GM18519 (cell line): ENCODE measurements around the gene RPS5.
A peak's percentile ranks its signal among the peaks of the same experiment; 100 is the strongest.
"Not testable (repeated sequence)": the region's sequence is repeated elsewhere in the genome, so short reads cannot be mapped to it uniquely, and the experiment has no call there.

ENCODE experiments used
- ATAC-seq: cut with Tn5 transposase; IDR thresholded peaks from one replicate; pipeline ENCODE4 v1.9.1; 2021; ENCODE audit warnings: mild to moderate bottlenecking, moderate library complexity; ENCODE audit not compliant: unreplicated experiment, low FRiP score

Gene RPS5

DNA sequence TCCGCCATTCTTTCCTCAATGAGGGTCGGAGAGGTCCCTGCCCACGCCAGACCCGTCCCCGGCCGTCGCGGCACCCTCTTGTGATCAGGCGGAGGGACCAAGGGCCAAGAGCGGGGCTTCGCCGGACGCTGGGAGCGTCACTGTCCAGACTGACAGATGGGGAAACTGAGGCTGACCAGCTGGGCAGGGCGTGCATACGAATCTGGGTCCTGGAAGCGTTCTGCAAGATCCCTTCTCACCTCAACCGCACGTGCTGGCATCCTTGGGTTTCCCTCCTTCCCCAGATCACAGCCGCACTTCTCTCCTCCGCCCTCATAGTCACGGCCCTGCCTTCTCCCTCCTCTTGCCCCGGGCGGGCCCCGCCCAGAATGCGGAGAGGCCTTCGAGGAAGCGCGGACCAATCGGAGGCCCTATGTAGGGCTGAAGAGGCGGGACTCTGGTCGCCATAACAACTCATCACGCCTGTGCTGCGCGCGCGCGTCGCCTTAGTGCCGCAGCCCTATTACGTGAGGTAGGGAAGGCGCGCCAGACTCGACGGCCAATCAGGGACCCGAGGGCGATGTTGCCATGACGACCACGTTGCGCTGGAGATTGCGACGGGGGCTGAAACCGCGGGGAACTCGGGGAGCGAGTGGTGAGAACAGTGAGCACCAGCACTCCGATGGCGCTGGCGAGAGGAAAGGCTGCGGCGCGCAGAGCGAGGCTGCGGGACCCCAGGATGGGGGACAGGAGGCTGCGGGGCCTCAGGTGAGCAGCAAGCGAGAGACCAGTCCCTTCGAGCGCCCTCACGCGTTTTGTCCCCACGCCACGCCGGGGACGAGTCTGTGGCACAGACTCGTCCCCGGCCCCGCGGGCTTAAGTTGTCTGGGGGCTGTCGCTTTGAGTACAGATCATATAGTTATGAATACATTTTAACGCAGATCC lies 14.1 kb downstream of the RPS5 start:
- peak; percentile 91 for ATAC-seq

DNA sequence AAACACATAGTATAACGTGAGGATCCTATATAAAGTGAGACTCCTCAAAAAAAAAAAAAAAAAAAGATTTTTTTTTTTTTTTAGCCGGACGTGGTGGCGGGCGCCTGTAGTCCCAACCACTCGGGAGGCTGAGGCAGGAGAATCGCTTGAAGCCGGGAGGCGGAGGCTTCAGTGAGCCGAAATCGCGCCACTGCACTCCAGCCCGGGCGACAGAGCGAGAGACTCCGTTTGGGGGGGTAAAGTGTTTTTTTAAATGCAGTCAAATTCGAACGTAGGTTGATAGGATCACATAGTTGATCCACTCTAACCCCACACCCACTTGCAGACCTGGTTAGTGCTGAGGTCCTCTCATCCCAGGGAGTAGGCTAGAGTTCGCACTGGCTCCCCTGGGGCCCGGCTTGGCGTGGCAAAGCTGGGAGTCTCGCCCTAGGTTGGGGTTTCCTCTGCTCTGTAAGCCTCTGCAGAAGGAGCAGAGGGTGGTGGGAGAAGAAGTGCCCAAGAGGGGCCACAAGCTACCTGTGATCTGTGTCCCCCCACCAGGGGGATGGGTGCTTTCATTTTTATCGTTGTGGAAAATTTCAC lies 14.9 kb downstream of the RPS5 start:
- ATAC-seq: no peak

DNA sequence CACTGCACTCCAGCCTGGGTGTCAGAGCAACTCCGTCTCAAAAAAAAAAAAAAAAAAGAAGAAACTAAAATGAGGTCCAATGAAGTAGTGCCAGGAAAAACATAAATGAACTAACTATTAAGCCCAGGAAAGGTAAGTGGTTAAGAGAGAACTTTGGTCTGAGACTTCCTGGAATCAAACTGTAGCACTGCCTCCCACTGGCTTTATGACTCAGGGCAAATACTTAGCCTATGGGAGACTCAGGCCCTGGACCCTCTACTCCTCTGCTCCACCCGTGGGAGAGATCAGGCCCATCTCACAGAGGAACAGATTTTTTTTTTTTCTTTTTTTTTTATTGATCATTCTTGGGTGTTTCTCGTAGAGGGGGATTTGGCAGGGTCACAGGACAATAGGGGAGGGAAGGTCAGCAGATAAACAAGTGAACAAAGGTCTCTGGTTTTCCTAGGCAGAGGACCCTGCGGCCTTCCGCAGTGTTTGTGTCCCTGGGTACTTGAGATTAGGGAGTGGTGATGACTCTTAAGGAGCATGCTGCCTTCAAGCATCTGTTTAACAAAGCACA lies 16.9 kb downstream of the RPS5 start:
- not testable (repeated sequence) for ATAC-seq

DNA sequence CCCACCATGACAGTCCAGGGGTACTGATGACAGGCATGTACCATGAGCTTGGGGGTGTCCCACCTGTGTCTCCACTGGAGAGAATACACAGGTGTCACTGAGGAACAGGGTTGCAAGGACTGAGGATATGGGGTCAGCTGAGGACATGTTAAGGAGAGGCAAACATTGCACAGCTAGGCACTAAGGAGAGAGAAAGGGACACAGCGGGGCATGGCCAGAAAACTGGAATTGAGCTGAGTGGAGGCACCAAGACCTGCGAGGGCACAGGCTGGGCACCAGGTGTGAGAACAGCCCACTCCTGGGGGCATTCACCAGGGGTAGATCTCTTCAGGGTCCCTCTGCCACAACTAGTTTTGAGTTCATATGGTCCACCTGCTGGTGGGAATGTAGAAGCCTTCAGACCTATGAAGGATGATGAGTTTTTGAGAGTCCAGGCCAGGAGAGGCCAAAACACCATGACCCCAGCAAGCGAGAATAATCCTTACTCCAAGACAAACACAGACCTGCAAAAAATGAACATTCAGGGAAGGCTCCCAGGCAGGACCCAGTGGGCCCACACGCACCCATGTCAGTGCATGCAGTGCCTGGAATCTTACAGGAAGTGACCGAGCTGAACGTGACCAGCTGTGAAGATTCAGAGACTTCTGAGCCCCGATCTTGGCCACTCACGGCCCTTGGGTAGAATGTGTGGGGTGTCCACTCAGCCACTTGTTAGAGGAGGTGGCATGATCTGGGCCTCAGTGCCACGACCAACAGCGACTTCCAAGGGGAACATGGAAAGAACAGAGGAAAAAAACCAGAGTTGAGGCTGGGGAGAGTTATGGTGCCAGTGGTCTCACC lies 20.0 kb downstream of the RPS5 start:
- ATAC-seq: no peak

DNA sequence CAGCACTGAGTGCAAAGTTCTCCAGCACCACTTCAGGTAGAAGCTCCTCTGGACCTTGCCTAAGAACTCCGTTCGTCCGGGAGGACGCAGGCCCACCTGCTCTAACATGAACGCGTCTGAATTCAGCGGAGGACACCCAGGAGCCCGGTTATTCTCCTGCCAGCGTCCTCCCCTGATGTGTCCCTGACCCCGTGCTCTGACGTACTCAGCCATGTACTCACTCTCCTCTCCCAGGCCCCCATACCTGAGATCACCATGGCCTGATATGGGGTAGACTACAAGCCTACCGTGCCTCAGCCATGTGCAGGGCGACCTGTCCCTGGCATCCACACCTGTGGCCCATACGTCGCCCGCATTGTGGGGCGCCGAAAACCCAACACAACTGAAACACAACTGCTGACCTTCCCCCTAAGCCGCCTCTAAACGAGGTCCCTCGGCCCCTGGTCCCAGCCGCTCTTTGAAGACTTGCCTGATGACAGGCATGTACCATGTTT lies 20.6 kb downstream of the RPS5 start:
- ATAC-seq: no peak

DNA sequence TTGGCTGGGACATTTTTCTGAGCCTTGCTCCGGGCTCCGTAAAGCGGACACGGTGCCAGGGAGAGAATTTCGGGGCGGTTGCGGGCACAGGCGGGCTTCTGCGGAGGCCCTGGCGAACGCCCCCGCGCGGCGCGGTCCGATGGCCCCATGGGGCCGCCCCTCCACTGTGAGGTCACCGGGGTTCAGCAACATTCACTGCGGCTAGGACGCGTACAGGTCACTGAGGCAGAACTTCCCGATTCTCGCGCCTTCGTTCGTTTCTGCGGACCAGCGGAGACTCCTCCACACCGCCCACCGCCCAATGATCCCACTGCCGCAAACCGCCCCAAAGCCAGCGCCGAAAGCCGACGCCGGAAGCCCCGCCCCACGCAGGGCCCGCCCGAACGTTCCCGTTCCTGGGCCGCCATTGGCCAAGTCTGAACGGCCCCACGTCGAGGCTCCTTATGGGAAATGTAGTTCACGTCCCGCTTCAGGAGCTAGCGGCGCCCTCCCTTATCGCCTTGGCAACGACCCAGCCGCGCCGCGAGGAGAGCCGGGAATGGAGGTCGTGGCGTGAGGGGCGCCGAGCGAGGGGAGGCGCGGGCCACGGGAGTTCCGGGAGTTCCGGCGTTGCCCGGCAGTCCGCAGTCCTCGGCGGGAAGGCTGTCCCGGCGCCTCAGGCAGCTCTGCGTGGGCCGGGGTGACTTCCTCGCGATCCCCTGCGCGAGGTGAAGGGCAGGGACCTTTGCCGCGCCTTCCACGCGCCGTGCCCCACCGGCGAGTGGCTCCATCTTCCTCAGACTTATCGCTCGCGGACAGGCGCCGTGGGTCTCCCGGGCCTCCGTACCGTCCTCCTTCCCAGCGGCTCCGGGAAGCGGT lies 21.3 kb downstream of the RPS5 start, which contains the start of gene ZNF584:
Gene ZNF584, plus strand, starts transcription at position 498 of the 858 bp plus-strand sequence. CDS start 499 bp downstream, outside the sequence.
- ATAC-seq: peak; percentile 75

DNA sequence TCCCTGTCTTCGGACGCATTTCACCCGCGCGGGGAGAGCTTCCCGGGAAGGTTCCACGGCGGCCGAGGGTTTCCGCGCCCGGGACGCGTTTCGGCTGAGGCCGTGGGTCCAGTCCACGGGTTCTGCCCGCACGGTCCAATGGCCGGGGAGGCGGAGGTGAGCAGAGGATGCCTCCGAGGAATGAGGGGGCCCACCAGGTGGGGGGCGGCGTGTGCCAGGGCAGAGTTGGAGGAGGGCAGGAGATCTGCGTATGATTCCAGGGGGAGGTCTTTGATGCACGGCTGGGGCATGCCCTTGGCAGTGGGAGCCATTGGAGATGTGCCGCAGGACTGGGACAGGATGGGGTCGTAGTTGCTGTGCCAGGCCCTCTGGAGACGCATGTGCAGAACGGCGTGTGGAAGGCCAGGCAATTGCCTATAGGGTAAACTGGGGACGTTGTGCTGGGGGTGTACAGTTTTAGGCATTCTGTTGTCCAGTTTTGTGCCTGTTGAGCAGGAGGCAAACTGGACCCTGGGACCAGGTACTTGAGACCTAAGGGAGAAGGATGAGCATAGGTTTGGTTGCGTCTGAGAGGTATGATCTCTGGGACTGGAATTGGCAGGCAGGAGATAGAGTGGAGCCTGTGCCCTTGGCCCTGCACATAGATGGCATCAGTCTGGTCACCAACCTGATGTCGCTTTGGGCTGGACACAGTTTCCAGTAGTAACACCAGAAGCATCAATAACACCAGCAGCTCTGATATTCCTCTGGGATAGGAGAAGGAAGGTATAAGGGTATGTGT lies 22.1 kb downstream of the RPS5 start:
- no peak for ATAC-seq

DNA sequence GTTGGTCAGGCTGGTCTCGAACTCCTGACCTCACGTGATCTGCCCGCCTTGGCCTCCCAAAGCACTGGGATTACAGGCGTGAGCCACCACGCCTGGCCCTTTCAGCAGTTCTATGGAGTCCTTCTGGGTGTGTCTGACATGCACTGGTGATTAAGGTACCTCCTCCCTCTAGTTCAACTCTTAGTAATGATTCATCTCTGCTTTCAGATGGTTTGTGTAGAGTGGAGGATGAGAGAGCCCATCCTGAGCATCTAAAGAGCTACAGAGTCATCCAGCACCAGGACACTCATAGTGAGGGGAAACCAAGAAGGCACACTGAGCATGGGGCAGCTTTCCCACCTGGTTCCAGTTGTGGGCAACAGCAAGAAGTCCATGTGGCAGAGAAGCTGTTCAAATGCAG lies 29.5 kb downstream of the RPS5 start:
- ATAC-seq: no peak

DNA sequence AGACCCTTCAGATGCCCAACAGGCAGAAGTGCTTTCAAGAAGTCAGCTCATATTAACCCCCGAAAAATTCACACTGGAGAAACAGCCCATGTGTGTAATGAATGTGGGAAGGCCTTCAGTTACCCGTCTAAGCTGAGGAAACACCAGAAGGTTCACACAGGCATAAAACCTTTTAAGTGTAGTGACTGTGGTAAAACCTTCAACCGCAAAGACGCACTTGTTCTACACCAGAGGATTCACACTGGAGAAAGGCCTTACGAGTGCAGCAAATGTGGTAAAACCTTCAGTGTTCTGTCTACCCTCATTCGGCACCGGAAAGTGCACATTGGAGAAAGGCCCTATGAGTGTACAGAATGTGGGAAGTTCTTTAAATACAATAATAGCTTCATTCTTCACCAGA lies 30.0 kb downstream of the RPS5 start:
- ATAC-seq: no peak

DNA sequence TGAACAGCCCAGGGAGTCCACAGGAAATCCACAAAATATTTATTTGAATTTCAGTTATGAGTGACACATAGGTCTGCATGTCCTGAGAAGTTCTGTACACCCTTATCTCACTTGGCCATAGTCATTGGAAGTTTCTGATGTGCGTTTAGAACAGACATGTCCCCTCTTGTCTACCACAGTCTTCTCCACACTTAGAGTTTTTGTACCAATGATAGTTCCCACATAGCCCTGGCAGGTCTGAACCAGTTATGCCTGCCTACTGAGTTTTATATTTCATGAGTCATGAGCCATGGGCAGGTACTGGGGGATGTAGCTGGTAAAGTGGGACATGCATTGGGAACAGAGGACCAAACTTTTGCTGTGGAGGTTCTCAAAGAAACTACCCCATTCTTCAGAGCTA lies 41.5 kb downstream of the RPS5 start:
- ATAC-seq: no peak

DNA sequence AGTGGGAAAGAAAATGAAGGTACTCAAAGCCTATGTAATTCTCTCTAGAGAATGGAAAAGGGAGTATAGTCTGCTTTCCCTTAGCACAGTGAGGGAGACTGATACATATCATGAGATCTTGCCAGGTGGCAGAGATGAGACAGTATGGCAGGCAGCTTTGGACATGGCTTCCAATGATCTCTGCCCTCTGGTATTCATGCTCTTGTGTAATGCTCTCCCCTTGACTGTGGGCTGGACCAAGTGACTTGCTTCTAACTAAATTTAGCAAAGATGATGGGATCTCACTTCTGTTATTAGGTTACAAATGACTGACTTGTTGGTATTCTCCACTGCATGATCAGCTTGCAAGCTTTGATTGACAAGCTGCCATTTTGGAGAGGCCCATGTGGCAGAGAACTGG lies 42.7 kb downstream of the RPS5 start:
- ATAC-seq: no peak

DNA sequence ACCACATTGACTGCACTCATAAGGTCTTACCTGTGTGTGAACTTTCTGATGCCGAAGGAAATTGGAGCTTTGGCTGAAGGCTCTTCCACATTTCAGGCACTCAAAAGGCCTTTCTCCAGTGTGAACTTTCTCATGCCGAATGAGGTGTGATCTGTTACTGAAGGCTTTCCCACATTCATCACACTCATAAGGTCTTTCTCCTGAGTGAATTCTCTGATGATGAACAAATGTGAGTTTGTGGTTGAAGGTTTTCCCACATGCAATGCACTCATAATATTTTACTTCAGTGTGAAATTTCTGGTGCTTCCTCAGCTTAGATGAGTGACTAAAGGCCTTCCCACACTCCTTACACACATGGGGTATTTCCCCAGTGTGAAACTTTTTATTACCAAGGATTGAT lies 47.1 kb downstream of the RPS5 start:
- ATAC-seq: no peak

DNA sequence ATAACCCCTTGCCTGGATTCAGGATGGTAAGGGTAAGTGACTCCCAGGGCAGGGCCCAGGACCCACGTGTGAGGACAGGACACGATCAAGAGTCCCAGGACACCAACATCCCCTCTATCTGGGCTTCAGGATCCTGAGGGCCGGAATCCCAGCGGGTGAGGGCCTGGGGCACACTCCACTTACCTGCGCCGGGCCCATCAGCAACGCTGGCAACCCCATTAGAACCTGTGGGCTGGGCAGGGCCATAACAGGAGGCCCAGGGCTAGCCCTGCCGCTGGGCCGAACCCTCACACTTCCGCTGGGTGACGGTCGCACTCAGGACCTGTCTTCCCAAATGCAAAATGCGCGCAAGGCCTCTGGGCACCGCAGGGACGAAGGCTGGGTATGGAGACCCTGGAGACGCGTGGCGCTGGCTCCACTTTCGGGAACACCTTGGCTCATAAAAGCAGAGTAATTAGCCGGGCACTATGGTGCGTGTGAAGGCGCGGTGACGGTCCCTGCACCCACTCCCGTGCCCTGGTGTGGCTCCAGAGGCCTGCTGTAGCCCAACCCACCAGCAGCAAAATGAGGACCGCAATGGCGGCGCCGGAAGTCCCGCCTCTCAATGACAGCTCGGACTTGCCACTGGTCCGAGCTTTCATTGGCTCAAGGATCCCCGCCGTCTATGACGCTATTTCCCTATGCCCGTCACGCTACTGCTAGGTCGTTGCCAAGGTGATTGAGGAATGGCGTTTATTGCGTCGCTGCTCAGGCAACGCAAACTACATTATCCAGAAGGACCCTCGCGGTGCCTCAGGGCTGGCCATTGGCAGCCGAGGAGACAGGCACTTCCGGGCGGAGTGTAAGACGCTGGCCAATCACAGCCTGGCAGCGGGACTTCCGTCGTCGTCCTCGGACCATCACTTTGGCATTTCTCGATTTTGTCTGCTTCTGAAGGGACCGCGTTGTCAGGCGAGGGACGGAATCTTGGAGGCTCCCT lies 52.8 kb downstream of the RPS5 start, which contains the start of gene ZNF132:
Gene ZNF132, minus strand, starts transcription at position 578 of the 979 bp plus-strand sequence. Its CDS starts 332 bp downstream, at position 246.
- peak; percentile 89 for ATAC-seq

DNA sequence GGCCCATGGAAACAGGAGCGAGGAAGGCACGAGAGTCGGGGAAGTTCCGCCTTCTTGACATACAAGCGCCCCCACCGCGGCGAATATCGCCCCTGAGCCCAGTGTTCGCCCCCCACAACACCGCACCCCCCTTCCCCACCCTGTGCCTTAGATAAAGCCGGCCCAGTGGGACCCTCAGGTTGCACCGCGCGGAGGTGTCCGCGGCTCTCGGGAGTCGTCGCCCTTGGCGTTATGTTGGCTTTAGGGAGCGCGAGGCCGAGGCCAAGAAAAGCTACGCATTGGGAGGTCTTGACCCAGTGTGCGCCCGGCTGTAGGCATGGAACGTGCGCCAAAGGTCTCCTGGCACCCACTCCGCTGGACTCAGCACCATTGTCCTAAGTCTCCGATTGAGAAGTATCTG lies 53.5 kb downstream of the RPS5 start:
- no peak for ATAC-seq

DNA sequence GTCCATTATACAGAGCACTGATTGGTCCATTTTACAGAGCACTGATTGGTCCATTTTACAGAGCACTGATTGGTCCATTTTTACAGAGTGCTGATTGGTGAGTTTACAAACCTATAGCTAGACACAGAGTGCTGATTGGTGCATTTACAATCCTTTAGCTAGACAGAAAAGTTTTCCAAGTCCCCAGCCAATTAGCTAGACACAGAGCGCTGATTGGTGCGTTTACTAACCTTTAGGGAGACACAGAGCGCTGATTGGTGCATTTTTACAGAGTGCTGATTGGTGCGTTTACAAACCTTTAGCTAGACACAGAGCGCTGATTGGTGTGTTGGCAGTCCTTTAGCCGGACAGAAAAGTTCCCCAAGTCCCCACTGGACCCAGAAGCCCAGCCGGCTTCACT lies 55.9 kb downstream of the RPS5 start:
- ATAC-seq: not testable (repeated sequence)
